ENCODE data around the gene ONECUT1. TPM values are rescaled to one million over a fixed set of nuclear protein-coding genes. Genes with fewer than 3 reads are reported as not detected.

The ONECUT1 gene
- total RNA-seq, 2 experiments from 2014 or later: not detected

GRCh38 chr15:52796753-52797520, 6.8 kb upstream of the ONECUT1 start:
- Mint-ChIP-seq H3K4me3 (no peak overlapping the region), H3K27me3 (peaks cover 88% of the 10 kb centered on the region), H3K27ac (no peak overlapping the region), H3K36me3 (ENCODE audit: low read depth) (no peaks in the 10 kb centered on the region), H3K4me1 (ENCODE audit: low read depth) (peaks cover 5% of the 10 kb centered on the region), H3K9me3 (no peaks in the 10 kb centered on the region)
- intact Hi-C loops (cut with micrococcal nuclease): no loop called here
- POLR2A ChIA-PET: no interaction called here
- no peak for DNase-seq
- TF ChIP-seq CTCF (IDR thresholded peaks at IDR 0.05): no peak
- ATAC-seq: no peak
- CTCF ChIA-PET: interaction anchor here (0.9 to 1.8 kb wide), 5 partner anchors 8 to 17 kb away, joined by 3 to 7 read pairs (median 5); no protein-coding TSS in a partner anchor

- POLR2A ChIA-PET: no interaction called here
- TF ChIP-seq CTCF (IDR thresholded peaks at IDR 0.05): no peak
- Mint-ChIP-seq H3K4me1 (ENCODE audit: low read depth) (peaks cover 5% of the 10 kb centered on the region), H3K9me3 (no peaks in the 10 kb centered on the region), H3K4me3 (no peak overlapping the region), H3K27ac (no peak overlapping the region), H3K36me3 (ENCODE audit: low read depth) (no peaks in the 10 kb centered on the region), H3K27me3 (peaks cover 89% of the 10 kb centered on the region)
- DNase-seq (no peak), ATAC-seq (no peak)
- CTCF ChIA-PET: interaction anchor here (1.5 to 1.8 kb wide), 2 partner anchors 9 to 13 kb away, joined by 5 read pairs; no protein-coding TSS in a partner anchor
- intact Hi-C loops (cut with micrococcal nuclease): no loop called here
These were observed 6.0 kb upstream of the ONECUT1 start for GRCh38 chr15:52796228-52796521.

- CTCF ChIA-PET: interaction anchor here (1.5 to 1.8 kb wide), 2 partner anchors 9 to 12 kb away, joined by 5 read pairs; no protein-coding TSS in a partner anchor
- no peaks in the 10 kb centered on the region for H3K36me3 Mint-ChIP-seq (ENCODE audit: low read depth)
- peaks cover 7% of the 10 kb centered on the region for H3K4me1 Mint-ChIP-seq (ENCODE audit: low read depth)
- DNase-seq (no peak), ATAC-seq (no peak)
- no peak overlapping the region for H3K4me3 Mint-ChIP-seq
- TF ChIP-seq CTCF (IDR thresholded peaks at IDR 0.05): no peak
- intact Hi-C loops (cut with micrococcal nuclease): no loop called here
- POLR2A ChIA-PET: no interaction called here
- no peaks in the 10 kb centered on the region for H3K9me3 Mint-ChIP-seq
- H3K27ac Mint-ChIP-seq: no peak overlapping the region
- peaks cover 86% of the 10 kb centered on the region for H3K27me3 Mint-ChIP-seq
These were observed 5.5 kb upstream of the ONECUT1 start for GRCh38 chr15:52795464-52796227.

GRCh38 chr15:52794665-52795463, 4.7 kb upstream of the ONECUT1 start:
- no peaks in the 10 kb centered on the region for H3K9me3 Mint-ChIP-seq
- no peak for TF ChIP-seq CTCF (IDR thresholded peaks at IDR 0.05)
- peaks cover 80% of the 10 kb centered on the region for H3K27me3 Mint-ChIP-seq
- H3K4me1 Mint-ChIP-seq (ENCODE audit: low read depth): peaks cover 8% of the 10 kb centered on the region
- ATAC-seq: no peak
- no peak for DNase-seq
- ChIA-PET CTCF (interaction anchor here (1.8 to 3.1 kb wide), 2 partner anchors 10 to 11 kb away, joined by 5 to 12 read pairs; no protein-coding TSS in a partner anchor), POLR2A (no interaction called here)
- no peak overlapping the region for H3K27ac Mint-ChIP-seq
- no peak overlapping the region for H3K4me3 Mint-ChIP-seq
- intact Hi-C loops (cut with micrococcal nuclease): no loop called here
- no peaks in the 10 kb centered on the region for H3K36me3 Mint-ChIP-seq (ENCODE audit: low read depth)

Measured in activated CD8-positive, alpha-beta T cell treated with anti-CD3 and anti-CD28 coated beads for 36 hours (primary cell).